ENCODE results near the gene CDH4.

CDH4 gene

GRCh38 chr20:61913423-61914225, 661.6 kb downstream of the CDH4 start:
- no peak for DNase-seq

- no peak for DNase-seq
These were observed 663.0 kb downstream of the CDH4 start for GRCh38 chr20:61915101-61915500.

DNA sequence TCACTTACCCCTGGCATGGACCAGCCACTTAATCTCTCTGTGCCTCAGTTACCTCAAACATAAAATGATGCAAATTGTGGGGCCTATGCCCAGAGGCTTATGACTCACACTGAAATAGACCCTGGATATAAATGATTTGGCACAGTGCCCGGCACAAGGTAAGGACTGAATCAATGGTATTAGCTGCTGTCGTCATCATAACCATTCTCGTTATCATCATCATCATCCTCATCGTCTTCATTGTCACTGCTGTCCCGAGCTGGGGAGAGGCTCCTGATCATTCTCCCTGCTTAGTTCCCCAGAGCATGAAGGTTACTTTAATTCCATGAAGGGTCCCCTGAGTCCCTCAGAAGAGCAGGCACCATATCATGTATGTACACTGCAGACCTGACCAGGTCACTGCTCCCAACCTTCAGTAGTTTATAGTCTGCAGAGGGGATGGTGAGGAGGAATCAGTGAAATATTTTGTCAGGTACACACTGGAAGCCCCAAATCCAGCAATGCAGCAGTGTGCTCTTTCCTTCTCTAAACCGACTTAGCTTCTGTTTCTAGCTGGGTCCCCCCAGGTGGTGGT, 664.3 kb downstream of the CDH4 start:
- no peak for DNase-seq

DNA sequence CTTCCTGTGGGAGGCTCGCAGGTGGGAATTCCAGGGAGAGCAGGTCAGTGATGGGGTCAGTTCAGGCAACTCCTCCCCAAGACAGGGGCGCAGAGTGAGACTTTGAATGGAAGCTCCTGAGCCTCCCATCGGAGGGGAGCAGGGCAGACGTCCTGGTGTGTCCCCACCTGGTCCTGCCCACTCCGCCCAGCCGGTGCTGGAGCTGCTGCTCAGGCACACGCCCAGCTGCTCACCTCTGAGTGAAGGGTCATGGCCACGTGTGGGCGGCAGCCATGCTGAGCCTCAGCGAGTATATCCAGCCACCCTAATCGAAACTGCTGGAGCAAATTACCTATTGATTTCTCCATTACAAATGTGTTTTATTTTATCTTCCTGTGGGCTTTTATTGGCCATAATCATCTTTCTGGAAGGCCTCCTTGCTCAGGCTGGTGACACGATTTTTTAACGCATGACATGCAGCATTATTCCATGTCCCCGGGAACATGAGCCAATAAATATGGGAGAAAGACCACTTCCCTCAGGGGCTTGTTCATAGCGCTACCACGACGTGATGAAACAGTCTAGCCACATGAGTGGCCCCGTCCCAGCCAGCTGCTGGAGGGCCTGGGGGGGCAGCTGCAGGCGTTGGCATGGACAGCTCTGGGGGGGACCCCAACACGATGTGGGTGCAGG, 665.5 kb downstream of the CDH4 start:
- no peak for DNase-seq

GRCh38 chr20:61918548-61918947, 666.5 kb downstream of the CDH4 start:
- no peak for DNase-seq

DNA sequence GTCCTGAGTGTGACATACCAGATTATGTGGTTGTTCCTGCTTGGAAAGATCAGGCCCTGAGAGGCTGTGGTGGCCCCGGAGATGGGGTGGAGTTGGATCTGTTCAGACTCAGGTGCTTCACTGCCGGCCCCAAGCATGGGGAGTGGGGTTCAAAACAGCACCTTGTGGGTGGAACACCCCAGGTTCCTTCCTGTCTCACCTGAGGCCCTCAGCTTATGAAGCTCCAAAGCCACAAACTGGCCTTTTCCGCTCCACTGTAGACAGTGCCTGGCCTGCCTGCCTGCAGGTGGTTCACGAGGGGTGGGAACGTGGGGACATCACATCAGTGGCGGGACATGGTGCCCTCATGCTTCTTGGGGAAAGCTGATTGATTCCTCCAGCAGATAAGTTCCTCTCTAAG, 667.2 kb downstream of the CDH4 start:
- no peak for DNase-seq

DNA sequence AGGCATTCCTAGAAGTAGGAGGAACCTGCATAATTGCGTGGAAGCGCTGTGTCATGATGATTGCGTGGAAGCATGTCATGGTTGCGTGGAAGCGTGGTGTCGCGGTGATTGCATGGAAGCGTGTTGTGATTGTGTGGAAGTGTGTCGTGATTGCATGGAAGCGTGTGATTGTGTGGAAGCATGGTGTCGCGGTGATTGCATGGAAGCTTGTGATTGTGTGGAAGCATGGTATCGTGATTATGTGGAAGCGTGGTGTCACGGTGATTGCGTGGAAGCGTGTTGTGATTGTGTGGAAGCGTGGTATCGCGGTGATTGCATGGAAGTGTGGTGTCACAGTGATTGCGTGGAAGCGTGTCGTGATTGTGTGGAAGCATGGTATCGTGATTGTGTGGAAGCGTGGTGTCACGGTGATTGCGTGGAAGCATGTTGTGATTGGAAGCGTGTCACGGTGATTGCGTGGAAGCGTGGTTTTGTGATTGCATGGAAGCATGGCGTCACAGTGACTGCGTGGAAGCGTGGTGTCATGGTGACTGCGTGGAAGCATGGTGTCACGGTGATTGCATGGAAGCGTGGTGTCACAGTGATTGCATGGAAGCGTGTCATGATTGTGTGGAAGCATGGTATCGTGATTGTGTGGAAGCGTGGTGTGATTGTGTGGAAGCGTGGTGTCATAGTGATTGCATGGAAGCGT, 667.8 kb downstream of the CDH4 start:
- DNase-seq = no peak

GRCh38 chr20:61922411-61922810, 670.4 kb downstream of the CDH4 start:
- DNase-seq = no peak

DNA sequence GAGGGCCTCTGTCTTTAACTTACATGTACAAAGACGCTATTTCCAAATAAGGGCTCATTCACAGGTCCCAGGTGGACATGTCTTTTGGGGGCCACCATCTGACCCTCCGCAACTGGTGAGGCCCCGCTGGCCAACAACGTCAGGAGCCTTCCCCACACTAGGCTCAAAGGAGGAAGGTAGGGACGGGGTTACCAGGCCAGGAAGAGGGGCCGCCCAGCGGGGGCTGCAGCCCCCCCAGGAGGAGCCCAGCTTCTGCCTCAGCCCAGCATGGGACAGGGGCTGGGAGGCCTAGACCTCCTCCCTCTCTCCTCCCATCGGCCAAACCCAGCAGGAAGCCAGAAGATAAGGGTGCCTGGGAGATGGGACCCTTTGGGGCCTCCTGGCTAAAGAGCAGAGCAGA, 670.9 kb downstream of the CDH4 start:
- DNase-seq = no peak

GRCh38 chr20:61923371-61924166, 671.5 kb downstream of the CDH4 start:
- no peak for DNase-seq

DNA sequence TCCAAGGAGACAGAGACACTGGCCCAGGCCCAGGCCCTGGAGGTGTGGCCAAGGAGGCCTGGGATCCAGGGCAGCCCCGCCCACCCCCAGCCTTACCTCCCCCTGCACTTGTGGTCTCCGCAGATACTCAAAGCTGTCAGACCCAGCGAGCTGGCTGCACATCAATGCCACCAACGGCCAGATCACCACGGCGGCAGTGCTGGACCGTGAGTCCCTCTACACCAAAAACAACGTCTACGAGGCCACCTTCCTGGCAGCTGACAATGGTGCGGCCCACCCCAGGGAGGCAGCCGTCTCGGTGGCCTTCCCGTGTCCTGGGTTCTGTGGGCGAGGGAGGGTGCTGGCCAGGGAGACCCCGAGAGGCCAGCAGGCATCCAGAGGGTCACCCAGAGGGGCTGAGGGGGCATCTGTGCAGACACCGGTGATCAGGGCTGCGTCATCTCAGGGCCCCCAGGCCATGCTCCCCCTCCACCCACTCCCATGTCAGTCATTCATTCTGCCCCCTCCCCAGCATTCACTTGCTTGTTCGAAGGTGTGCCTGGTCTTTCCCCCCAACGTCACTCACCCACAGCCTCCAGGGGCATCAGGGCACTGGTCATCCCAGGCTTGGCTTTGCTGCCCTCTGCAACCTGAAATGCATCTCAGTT, 672.3 kb downstream of the CDH4 start:
- no peak for DNase-seq

- no peak for DNase-seq
These were observed 672.9 kb downstream of the CDH4 start for GRCh38 chr20:61924858-61925554.

DNA sequence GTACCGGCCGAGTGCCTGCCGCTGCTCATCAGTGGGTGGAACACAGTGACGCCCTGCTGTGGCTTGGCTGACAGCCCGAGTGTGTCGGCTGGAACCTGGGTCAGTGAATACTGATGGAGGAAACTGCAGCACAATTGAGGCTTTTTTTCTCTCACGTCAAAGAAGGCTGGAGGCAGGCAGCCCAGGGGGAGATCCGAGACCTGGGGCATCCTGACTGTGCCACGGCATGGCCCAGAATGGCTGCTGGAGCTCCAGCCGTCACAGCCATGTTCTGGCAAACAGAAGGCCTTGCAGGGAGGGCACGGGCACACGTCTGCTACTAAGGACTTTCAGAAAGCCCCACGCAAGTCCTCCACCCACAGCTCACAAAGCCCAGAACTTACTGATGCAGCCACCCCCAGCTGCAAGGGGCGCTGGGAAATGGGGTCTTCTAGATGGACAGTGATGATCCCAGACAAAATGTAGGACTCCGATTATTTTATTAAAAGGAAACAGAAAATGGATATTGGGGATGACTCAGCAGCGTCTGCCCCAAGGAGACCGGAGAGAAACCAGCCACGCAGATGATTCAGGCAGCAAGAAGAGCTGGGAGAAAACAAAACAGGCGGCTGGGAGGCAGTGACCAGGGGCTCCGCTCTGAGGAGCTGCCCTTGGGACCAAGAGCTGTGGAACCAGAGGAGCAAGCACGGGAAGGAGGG, 673.6 kb downstream of the CDH4 start:
- DNase-seq = no peak

GRCh38 chr20:61926253-61926613, 674.2 kb downstream of the CDH4 start:
- DNase-seq = no peak

- no peak for DNase-seq
These were observed 674.7 kb downstream of the CDH4 start for GRCh38 chr20:61926796-61927192.

GRCh38 chr20:61927193-61927825, 675.2 kb downstream of the CDH4 start:
- no peak for DNase-seq

- no peak for DNase-seq
These were observed 675.9 kb downstream of the CDH4 start for GRCh38 chr20:61927826-61928541.

DNA sequence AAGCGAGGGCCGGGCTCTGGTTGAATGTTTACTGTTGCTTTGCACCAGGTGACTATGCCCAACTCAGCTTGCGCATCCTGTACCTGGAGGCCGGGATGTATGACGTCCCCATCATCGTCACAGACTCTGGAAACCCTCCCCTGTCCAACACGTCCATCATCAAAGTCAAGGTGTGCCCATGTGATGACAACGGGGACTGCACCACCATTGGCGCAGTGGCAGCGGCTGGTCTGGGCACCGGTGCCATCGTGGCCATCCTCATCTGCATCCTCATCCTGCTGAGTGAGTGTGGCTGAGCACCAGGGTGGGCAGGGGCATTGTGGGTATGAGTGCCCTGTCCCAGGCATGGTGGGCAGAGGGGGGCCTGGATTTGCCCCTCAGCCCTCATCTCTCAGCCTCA, 677.5 kb downstream of the CDH4 start:
- no peak for DNase-seq

GRCh38 chr20:61929971-61930666, 678.1 kb downstream of the CDH4 start:
- DNase-seq = no peak

All from effector CD8-positive, alpha-beta T cell (primary cell).